GM21515 (cell line): ENCODE measurements around the gene RRP1B.
"Not testable (repeated sequence)": the region's sequence is repeated elsewhere in the genome, so short reads cannot be mapped to it uniquely, and the experiment has no call there.

Source experiments
- ATAC-seq: cut with Tn5 transposase; IDR thresholded peaks from one replicate; pipeline ENCODE4 v1.9.1; 2021; ENCODE audit not compliant: unreplicated experiment

RRP1B gene, protein sequence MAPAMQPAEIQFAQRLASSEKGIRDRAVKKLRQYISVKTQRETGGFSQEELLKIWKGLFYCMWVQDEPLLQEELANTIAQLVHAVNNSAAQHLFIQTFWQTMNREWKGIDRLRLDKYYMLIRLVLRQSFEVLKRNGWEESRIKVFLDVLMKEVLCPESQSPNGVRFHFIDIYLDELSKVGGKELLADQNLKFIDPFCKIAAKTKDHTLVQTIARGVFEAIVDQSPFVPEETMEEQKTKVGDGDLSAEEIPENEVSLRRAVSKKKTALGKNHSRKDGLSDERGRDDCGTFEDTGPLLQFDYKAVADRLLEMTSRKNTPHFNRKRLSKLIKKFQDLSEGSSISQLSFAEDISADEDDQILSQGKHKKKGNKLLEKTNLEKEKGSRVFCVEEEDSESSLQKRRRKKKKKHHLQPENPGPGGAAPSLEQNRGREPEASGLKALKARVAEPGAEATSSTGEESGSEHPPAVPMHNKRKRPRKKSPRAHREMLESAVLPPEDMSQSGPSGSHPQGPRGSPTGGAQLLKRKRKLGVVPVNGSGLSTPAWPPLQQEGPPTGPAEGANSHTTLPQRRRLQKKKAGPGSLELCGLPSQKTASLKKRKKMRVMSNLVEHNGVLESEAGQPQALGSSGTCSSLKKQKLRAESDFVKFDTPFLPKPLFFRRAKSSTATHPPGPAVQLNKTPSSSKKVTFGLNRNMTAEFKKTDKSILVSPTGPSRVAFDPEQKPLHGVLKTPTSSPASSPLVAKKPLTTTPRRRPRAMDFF

DNA sequence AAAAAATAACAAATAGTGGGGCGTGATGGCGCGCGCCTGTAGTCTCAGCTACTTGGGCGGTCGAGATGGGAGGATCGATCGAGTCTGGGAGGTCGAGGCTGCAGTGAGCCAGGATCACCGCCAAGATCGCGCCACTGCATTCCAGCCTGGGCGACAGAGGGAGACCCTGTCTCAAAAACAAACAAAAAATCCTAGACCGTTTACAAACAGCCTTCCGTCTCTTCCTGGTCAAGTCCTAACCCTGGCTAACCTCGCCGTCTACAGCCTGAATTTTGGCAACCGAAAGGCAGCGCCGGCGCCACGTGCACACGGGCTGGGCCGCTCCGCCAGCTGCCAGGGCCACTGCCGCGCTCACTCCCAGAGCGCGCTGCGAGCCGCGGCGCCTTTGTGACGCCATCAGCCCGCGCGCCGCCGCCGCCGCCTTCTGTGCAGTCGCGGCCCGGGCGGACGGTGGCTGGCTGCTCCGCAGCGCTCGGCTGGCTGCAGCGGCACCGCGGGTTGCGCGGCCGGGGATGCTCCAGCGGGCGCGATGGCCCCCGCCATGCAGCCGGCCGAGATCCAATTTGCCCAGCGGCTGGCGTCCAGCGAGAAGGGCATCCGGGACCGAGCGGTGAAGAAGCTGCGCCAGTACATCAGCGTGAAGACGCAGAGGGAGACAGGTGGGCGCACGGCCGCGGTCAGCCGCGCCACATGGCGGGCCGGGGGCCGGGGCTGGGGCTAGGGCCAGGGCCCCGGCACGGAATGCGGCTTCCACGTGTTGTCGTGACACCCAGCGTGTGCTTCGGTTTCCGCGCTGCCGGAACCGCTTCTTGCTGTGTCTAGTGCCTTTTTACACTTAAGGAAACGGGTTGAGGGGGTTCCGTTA lies at the start of gene RRP1B, which contains the start of gene HSF2BP:
Gene RRP1B (plus strand): TSS at position 425 of the 865 bp plus-strand sequence. CDS start 105 bp downstream, at position 530.
Gene HSF2BP (minus strand): TSS at position 353 of the 865 bp plus-strand sequence. CDS start 1,392 bp downstream, outside the sequence.
- ATAC-seq = peak; percentile 69

DNA sequence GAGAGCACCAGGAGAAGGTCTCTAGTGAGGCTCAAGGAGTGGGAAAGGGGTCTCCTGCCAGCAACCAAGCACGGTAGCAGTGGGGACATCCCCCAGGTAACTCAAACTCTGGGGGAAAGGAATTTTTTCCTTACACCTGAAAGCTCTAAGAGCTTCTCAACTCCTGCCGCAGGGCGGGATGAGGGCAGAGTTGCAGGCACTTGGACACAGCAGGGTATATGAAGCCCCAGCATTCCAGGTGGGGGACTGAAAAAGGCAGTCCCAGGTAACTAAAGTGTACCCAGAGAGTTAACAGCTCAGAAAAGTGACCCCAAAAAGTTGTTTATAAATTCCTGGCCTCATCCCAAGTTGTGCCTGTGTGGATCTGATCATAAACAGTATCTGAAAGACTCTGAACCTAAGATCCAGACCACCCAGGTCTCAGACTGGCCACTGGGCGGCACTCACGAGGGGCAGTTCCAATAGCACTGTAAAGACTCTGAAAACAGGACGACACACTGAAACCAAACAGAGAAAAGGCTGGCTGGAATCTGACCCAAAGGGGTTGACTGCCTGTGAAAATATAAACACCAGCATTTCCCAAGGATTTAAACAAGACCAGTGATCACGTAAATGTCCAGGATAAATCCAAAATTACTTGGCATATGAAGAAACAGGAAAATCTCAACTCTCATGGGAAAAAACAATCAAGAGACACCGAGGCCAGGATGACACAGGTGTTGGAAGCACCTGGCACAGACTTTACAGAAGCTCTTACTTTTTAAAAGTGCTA lies 47.6 kb upstream of the RRP1B start:
- no peak for ATAC-seq

DNA sequence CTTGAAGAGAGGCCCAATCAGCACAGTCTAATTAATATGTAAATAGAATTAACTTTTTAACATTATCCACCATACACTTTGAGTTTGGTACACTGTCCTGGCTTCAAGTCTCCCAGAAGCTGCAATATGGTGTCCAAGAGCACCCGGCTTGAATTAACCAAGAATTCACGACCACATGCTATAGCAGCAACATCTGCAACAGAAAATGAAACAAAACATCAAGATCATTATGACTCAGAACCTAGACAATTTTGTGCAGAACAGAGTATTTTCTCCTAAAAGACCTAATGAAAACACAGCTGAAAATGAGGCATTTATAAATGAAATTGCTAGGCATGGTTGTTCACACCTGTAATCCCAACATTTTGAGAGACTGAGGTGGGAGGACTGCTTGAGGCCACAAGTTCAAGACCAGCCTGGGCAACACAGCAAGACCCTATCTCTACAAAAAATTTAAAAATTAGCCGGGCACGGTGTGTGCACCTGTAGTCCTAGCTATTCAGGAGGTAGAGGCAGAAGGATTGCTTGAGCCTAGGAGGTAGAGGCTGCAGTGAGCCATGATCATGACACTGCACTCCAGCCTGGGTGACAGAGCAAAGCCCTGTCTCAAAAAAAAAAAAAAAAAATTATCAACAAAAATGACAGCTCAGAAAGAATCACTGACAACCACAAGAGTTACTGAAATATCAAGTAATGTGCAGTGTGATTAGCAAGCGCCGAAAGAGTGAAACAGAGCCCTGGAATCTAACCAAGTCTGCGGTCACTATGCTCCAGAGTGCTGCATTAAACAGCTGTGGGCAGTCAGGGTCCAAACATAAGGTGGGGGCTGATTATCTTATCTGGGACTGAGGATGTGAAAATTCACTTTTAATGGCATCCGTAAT lies 45.4 kb upstream of the RRP1B start:
- ATAC-seq = no peak

DNA sequence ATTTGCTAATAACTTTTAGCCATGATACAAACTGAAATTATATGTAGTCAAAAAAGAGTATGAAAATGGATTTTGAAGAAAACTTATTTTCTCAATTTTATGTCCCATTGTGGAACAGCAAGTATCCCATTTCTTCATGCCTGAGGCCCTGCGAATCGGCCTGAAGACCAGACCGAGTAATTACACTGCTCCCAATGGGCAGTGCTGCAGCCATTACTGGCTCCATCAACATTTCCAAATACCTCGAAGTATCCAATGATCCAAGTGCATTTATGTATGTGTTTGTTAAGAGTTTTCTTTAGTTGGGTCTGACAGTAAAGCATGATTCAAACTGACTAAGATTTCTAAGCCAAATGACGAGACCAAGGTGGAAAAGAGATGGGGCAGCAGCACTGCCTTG lies 44.5 kb upstream of the RRP1B start:
- ATAC-seq = no peak

DNA sequence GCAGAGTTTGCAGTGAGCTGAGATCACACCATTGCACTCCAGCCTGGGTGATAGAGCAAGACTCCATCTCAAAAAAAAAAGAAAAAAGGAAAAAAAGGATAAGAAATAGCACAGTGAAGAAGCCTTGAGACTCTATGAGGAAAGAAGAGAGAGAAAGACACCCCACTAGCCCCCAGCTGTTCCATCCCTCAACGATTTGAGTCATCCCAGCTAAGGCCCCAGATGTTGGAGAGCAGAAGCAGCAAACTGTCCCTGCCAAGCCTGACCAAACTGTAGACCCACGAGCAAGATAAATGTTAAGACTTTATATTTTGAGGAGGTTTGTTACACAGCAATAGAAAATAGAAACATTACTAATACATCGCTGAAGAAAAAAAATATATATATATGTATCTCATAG lies 42.5 kb upstream of the RRP1B start:
- not testable (repeated sequence) for ATAC-seq

DNA sequence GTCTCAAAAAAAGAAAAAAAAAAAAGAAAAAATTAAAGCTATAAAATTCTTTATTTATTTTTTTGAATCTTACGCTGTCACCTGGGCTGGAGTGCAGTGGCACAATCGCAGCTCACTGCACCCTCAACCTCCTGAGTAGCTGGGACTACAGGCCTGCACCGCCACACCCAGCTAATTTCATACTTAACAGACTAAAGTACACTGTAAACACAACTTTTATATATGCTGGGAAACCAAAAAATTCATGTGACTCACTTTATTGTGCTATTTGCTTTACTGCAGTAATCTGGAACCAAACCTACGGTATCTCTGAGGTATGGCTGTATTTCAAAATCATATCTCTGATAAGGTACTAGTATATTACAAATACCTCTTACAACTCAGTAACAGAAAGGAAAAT lies 40.4 kb upstream of the RRP1B start:
- no peak for ATAC-seq

DNA sequence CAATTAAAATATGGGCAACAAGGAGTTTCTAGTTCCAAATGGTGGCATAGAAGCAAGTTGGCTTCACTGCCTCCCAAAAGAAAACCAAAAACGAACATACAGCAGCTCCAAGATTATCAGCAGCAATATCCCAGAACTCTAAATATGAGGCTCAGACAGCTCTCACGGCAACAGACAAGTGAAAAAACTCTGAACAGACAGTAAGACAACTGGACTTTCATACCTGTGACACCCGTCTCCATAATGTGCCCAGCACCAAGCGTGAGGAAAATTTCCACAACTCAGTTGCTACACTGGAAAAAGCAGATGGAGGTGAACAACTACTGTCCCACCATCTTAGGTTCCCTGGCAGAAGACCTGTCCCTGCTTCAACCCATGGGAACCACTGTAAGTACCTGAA lies 40.0 kb upstream of the RRP1B start:
- no peak for ATAC-seq

DNA sequence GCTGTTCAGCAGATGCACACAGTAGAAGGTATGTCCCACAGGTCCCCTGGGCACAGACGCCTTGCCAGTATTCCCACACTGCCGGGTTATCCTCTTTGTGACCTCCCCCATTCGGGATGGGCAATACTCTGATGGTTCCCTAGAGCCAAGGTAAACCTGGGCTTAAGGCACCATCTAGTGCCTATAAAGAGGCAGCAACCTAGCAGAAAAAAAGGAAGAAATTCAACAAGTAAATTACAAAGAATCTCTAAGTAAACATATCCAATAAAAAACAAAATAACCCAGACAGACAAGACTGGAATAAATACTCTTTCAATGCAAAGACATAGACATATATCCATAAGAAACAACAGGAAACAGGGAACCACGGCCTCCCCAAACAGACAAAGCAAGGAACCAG lies 39.5 kb upstream of the RRP1B start:
- no peak for ATAC-seq

DNA sequence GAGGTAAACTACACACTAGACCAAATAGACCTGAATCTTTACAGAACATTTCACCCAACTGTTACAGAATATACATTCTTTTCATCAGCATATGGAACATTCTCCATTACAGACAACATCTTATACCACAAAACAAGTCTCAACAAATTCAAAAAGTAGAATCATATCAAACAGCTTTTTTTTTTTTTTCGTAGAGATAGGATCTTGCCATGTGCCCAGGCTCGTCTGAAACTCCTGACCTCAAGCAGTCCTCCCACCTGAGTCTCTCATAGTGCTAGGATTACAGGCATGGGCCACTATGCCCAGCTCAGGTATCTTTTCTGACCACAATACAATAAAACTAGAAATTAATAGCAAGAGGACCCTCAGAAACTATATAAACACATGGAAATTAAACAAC lies 36.6 kb upstream of the RRP1B start:
- no peak for ATAC-seq

DNA sequence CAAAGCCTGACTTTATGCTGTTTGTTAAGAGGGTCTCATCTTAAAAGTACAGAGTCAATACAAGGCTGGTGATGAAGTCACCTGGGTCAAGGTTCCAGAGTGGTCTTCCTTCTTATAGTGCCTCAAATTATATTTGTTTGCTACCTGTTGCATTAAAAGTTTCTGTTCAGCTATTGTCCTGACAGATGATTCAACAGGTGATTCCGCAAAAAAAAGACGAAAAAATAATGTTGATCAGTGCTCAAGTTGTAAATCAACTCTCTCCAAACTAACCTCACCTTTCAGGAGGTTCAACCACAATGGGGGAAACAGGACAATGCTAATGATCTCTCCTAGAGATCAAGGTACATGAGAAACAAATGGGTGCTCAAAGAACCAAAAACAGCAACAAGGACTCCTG lies 35.8 kb upstream of the RRP1B start:
- ATAC-seq = no peak

DNA sequence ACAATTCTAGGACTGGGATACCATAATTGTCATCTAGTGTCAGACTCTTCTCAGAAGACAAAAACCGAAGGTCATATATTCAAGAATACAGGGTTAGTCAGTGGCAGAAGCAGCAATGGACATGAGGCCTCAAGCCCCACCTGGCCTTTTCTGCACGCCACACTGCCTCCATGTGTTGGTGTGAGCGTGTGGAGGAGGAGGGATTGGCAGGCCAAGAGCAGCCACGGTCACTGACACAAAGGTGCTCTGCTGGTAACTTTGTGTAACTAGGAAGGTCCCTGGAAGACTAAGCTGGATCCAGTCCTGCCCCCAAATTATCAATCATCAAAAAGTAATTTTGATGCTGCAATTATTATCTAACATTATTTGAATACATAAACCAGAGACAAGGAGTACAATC lies 35.0 kb upstream of the RRP1B start:
- ATAC-seq = no peak

DNA sequence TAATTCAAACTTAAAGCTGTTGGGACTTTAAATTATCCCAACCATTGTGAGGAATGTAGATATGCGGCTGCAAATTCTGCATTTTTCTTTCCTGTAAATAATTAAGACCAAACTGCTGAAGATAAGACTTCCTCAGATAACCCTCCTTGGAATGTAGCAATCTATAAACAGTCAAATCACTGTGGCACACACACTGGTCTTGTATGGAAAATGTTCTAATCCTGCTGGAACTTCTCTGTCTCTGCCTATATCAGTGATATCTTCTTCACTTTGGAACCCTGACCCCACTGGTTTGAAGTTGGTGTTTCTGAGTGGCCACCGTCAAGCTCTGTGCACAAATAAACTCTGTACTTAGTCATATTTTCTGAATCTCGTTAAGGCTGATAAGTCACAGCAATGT lies 33.0 kb upstream of the RRP1B start:
- no peak for ATAC-seq

DNA sequence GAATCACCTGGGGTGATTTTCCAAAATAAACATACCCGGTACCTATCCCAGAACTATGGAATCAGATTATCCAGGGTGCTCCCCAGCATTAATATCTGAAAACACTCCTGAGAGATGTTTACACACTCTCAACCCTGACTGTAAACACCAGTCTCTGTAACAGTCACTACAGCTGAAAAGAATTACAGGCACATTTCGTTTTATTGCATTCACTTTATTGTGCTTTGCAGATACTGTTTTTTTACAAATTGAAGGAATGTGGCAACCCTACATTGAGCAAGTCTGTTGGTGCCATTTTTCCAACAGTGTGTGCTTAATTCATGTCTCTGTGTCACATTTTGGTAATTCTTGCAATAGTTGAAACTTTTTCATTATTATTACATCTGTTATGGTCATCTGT lies 31.8 kb upstream of the RRP1B start:
- no peak for ATAC-seq

DNA sequence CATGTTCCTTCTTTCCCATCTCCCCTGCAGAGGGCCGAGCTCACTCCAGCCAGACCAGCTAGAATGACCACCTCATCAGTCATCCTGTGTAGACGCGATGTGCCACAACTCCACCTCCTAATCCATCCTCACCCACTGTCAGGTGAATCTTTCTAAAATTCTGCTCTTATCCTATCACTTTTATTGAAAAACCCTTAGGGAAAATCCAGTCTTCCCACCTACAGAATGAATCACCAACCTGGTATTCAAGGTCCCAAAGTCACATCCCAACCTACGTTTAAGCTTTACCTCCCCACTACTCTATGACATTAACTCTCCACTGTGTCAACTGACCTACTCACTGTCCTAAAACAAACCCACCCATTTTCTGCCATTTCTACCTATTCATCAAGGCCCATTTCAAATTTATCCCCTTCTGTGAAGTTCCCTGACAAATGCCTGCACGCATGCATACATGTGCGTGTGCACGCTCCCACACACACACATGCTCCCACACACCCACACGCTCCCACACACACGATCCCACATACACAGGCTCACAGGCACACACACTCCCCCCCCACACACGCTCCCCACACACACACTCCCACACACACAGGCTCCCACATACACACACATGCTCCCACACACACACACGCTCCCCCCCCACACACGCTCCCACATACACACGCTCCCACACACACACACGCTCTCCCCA lies 27.8 kb upstream of the RRP1B start:
- no peak for ATAC-seq

DNA sequence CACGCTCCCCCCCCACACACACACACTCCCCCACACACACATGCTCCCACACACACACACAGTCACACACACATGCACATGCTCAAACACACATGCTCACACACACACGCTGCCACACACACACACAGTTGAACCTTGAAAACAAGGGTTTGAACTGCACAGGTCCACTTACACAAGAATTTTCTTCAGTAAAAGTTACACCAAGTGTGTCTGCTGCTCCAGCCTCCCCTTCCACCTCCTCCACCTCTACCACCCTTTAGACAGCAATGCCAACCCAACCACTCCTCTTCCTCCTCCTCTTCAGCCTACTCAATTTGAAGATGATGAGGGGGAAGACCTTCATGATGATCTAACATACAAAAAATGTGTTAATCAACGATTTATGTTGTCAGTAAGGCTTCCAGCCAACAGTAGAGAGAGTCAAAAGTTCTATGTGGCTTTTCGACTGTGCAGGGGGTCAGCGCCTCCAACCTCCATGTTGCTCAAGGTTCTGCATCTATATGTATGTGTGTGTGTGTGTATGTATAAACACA lies 26.9 kb upstream of the RRP1B start:
- ATAC-seq = no peak

DNA sequence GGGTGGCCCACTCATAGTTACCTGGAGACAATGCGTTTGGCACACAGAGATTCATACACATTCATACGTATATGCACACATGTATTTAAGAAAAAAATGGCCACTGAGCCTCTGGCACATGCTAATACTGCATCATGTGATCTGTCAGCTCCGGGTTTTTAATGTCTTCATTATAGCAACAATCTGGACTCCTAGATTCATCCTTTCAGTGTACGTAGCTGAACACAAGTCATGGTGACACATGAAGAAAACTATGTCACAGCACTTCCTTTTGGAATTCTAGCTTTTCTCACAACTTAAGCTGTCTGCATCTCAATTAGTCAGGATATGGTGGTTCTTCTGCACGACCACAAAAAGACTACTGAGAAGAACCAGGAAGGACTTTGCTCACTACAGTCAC lies 24.7 kb upstream of the RRP1B start:
- no peak for ATAC-seq

DNA sequence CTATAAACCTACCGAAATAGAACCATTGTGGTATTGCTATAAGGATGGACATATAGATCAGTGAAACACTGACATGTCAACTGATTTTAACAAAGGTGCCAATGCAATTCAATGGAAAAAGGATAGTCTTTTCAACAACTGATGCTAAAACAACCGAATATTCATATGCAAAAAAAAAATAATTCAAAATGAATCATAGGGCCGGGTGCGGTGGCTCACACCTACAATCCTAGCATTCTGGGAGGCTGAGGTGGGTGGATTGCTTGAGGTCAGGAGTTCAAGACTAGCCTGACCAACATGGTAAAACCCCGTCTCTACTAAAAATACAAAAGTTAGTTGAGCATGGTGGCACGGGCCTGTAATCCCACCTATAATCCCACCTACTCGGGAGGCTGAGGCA lies 23.9 kb upstream of the RRP1B start:
- no peak for ATAC-seq

DNA sequence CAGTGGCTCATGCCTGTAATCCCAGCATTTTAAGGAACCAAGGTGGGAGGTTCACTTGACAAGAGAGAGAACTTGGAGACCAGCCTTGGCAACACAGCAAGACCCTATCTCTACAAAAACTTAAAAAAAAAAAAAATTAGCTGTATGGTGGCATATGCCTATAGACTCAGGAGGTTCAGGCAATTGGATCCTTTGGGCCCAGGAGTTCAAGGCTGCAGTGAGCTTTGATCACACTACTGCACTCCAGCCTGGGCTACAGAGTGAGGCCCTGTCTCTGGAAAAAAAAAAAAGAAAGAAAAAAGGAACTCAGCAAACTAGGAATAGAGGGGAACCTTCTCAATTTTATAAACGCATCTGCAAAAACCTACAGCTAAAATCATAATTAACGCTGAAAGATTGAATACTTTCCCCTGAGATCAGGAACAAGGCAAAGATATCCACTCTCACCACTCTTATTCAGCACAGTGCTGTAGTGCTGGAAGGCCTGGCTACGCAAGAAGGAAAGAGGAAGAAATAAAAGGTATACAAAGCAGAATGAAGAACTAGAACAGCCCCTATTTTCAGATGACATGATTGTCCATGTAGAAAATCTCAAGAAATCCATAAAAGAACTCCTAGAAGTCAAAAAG lies 21.7 kb upstream of the RRP1B start:
- ATAC-seq = no peak
